ACHN (cell line): ENCODE data around the gene FAM229B.
"Not testable (repeated sequence)": the region's sequence is repeated elsewhere in the genome, so short reads cannot be mapped to it uniquely, and the experiment has no call there.

Source experiments
- DNase-seq: peaks from one replicate; pipeline ENCODE4 v3.0.0-alpha.2; 2015
- in situ Hi-C: cut with HindIII; loops from 2 replicates; pipeline ENCODE4 v1.10.0; 2017; ENCODE audit warnings: low sequenced_read_pairs, low pct_ligation_motif_present, low pct_unique_long_range_greater_than_20kb

Gene FAM229B, protein sequence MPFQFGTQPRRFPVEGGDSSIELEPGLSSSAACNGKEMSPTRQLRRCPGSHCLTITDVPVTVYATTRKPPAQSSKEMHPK

DNA sequence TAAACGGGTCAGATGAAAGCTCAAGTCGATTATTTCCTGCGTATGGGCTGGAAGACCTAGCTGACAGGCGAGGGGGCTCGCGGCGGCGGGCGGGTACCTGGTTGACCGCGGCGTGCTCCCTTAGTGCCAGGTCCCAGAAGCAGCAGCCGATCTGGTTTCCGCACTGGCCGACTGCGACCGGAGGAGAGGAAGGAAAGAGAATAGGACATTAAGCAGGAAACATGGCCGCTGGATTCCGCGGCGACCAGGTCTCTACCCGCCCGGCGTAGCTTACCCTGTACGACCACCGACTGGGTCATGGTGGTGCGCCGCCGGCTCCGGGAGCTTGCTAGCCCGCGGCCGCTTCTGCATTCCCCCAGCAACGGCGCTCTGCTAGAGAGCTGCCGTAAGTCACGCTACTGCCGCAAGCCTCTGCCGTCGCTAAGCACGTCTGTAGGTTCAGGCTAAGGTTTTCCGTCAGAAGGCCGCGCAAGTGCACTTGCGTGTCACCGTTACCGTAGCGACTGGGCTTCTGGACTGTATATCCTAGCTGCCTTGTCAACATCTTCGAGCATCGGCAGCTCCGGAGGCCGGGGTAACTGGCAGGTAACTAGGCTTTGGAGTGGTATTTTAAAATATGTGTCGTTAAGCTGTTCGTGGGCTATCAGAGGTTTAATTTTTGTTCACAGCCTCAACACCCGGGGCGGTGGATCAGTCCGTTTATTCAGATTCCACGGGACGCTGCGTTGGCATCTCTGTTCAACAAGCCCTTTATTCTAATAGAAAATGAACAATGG lies at the start of gene FAM229B, which contains the start of gene TUBE1:
FAM229B (plus strand) TSS at position 456 of the 776 bp plus-strand sequence. CDS start 11,693 bp downstream, outside the sequence.
TUBE1 (minus strand) TSS at position 347 of the 776 bp plus-strand sequence; CDS start at position 299, 48 bp downstream.
- DNase-seq: peak; percentile 92
- in situ Hi-C loops: no loop called here

DNA sequence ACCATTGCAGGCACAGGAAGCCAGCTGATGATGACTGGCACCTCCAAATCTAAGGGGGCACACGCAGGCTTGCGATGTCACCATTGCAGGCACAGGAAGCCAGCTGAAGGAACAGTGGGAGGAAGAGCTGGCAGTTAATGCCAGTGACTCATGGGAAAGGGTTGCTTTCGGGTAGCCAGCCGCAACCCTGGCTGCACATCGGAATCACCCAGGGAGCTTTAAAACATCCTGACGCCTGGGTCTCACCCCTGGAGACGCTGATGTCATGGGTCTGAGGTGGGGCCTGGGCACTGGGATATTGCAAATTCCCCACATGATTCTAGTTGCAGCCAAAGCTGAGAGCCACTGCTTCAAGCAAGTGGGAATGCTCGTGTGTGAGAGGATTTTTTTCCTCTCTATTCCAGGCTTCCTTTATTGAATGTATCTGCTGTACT lies 49.6 kb upstream of the FAM229B start:
- DNase-seq: peak; percentile 90

DNA sequence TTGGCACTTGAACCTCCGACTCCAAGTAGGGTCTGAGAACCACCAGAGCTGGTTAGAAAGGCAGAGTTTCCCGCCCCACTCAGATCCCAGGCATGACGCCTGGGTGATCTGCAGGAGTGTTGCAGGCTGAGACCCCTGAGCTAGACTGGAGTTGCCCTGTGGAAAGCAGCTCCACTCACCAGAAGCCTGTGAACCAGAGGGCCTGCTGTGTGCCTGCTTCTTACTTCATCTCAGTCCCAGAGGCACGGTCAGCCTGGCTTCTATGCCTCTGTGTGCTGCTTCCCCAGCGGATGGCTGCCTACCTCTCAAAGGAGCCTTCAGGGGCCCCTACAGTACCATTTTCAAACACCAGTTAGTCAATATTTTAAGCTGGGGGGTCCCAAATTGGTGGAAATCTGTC lies 49.1 kb upstream of the FAM229B start:
- in situ Hi-C loops: loop anchor here (10.0 kb wide), 1 partner anchor 333 kb away; no protein-coding TSS in a partner anchor

More for the DNA sequence above, 49.6 kb upstream of the FAM229B start:
- in situ Hi-C loops: loop anchor here (10.0 kb wide), 1 partner anchor 333 kb away; no protein-coding TSS in a partner anchor

GRCh38 chr6:112038756-112039430 lies 48.5 kb upstream of the FAM229B start:
- DNase-seq: no peak
- in situ Hi-C loops: loop anchor here (10.0 kb wide), 1 partner anchor 334 kb away; no protein-coding TSS in a partner anchor

More for the DNA sequence above, 49.1 kb upstream of the FAM229B start:
- peak; percentile 13 for DNase-seq

GRCh38 chr6:112039431-112039770 lies 48.0 kb upstream of the FAM229B start:
- no peak for DNase-seq
- in situ Hi-C loops: loop anchor here (10.0 kb wide), 1 partner anchor 335 kb away; no protein-coding TSS in a partner anchor

DNA sequence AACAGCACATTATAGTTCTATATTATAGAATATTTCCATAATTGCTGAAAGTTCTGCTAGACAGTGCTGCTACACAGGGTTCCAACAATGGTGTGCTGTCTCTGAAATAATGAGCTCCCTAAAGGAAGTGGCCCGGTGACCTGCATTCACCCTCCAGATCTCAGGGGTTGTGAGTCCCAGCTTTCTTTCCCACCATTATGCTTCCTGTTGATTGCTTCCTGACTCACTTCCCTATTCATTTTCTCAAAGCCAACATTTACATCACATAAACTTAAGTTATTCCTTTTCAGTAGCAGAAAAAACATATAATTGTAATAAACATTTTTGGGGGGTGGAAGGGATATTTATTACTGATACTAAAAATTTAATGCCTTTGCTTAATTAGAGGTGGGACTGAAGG lies 46.4 kb upstream of the FAM229B start:
- no peak for DNase-seq
- in situ Hi-C loops: no loop called here

- DNase-seq: no peak
- in situ Hi-C loops: no loop called here
Measured at GRCh38 chr6:112041535-112041934, 45.9 kb upstream of the FAM229B start.

GRCh38 chr6:112043032-112044007 lies 44.1 kb upstream of the FAM229B start:
- peak; percentile 85 for DNase-seq
- in situ Hi-C loops: no loop called here

GRCh38 chr6:112044196-112044595 lies 43.2 kb upstream of the FAM229B start:
- DNase-seq: no peak
- in situ Hi-C loops: no loop called here

DNA sequence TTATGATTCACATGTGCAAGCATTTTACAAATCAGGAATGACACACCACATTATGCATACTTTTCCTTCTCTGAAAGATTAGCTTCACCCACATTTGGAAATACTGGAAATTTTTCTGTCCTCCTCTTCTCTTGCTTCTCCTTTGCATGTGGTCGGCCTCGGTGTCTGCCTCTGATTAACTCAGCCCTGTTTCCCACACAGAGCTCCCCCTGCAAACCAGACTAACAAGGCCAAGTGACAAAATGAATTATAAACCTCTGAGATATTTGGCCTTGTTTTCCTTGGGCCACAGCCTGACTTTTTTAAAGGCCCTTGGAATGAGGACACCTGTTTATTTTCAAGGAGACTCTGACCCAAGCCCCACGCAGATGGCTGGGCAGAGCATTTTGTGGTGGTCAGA lies 42.5 kb upstream of the FAM229B start:
- in situ Hi-C loops: no loop called here

DNA sequence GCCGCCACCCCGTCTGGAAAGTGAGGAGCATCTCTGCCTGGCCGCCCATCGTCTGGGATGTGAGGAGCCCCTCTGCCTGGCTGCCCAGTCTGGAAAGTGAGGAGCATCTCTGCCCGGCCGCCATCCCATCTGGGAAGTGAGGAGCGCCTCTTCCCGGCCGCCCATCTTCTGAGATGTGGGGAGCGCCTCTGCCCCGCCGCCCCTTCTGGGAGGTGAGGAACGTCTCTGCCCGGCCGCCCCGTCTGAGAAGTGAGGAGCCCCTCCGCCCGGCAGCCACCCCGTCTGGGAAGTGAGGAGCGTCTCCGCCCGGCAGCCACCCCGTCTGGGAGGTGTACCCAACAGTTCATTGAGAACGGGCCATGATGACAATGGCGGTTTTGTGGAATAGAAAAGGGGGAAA lies 39.9 kb upstream of the FAM229B start:
- in situ Hi-C loops, DNase-seq: not testable (repeated sequence)

More for the DNA sequence above, 42.5 kb upstream of the FAM229B start:
- DNase-seq: no peak

- in situ Hi-C loops: no loop called here
- no peak for DNase-seq
Measured at GRCh38 chr6:112049026-112049799, 38.2 kb upstream of the FAM229B start.

DNA sequence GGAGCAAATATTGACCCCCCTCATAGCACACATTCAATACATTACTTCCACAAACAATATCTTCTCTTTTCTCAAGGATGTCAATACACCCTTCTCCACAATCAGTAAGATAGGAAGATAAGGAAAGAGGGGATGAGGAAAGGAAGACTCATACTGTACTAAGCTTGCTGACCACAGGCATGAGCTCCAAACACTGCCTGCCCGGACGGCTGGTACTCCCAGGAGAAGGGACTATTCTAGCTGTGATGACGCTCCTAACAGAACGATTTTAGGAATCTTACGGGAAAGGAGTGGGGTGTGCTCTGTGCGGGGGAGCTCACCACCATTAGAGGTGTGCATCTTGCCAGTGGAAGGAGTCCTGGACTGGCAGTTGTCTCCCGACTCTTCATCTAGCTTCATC lies 37.4 kb upstream of the FAM229B start:
- in situ Hi-C loops: no loop called here

DNA sequence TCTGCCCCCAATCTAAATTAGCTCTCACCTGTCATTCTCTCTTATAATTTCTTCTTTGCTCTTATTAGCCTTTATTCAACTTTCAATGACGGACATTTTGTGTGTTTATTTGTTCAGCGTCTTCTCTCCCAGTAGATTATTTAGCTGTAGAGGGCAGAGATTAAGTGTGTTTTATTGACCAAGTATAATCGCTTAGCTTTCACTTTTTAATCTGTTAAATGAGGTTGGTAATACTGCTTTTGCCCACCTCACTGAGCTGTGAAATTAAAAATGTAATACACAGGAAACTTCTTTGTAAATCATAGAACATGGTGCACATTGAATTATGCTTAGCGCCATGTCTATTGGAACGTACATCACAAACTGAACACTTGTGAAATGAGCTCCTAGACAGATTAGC lies 37.0 kb upstream of the FAM229B start:
- no peak for DNase-seq
- in situ Hi-C loops: no loop called here

More for the DNA sequence above, 37.4 kb upstream of the FAM229B start:
- DNase-seq: no peak

GRCh38 chr6:112051251-112051740 lies 36.1 kb upstream of the FAM229B start:
- in situ Hi-C loops, DNase-seq: not testable (repeated sequence)

GRCh38 chr6:112054001-112054400 lies 33.4 kb upstream of the FAM229B start, which contains the start of gene CCN6:
Gene CCN6 (plus strand): TSS chr6:112054104. CDS start chr6:112054358, 254 bp downstream.
- no peak for DNase-seq
- in situ Hi-C loops: no loop called here

DNA sequence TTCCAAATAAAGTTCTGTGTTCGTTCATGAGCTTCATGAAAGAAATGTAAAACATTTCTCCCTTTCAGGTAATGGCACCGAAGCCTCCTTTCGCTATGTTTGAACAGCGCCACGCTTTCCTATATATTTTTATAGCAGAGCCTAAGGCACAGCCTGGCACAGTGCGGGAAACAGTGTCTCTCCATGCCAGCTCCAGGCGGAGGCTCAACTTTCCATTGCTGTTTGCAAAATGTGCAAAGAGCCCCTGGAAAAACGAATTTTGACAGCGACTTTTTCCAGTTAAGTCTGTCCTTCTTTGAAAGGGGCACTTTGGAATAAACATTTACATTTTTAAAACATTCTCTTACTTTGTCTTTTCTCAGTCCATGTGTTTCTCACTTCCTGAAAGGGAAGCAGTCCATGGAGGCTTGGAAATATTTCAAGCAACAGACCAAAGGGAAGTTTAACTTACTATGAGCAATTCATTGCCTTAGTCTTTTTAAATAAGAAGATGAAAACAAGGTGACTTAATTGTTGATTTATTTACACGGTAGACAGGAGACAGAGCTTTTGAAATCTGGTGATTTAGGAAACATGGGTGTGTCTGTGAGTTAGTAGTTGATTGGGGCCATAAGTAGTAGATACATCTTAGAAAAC lies 32.7 kb upstream of the FAM229B start:
- in situ Hi-C loops: no loop called here
- DNase-seq: no peak
